Activated CD8-positive, alpha-beta memory T cell treated with anti-CD3 and anti-CD28 coated beads for 24 hours (primary cell): Measurements from ENCODE around the gene DOCK10.

Experiments used
- DNase-seq: peaks from one replicate; pipeline ENCODE4 v3.0.0-alpha.2; 2020

The DOCK10 gene

DNA sequence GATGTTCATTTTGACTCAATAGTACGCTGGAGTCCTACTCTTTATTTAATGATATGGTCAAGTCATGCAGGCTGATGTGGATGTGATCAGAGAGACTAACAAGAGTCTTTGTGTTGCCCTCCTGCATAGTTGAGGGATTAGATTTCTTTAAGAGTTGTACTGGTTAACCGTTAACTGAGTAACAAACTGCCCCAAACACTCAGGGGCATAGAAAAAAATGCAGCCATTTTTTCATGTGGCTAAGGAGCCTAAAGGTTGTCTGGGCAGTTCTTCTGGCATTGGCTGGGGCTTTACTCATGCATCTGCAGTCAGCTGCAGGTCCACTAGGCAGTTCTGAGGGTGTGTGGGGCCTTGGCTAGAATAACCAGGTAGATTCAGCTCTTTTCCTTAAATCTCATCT, 32.5 kb downstream of the DOCK10 start:
- DNase-seq, result no peak

DNA sequence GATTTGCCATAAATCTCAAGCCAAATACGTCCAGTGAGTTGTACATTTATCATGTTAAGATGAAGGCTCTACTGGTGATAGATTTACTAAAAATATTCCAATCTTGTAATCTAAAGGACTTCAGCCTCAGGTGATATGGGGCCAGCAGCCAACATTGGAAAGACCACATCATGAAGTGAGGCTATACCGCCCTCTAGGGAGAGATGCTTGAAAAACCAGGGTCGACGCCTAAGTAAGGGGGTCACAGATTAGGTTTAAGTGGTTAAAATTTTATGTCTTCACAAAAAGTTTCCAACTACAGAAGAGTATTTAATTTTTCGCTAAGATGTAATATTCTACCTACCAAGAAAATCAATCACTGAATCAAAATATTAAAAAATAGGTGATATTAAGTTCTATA, 33.3 kb downstream of the DOCK10 start:
- no peak for DNase-seq

DNA sequence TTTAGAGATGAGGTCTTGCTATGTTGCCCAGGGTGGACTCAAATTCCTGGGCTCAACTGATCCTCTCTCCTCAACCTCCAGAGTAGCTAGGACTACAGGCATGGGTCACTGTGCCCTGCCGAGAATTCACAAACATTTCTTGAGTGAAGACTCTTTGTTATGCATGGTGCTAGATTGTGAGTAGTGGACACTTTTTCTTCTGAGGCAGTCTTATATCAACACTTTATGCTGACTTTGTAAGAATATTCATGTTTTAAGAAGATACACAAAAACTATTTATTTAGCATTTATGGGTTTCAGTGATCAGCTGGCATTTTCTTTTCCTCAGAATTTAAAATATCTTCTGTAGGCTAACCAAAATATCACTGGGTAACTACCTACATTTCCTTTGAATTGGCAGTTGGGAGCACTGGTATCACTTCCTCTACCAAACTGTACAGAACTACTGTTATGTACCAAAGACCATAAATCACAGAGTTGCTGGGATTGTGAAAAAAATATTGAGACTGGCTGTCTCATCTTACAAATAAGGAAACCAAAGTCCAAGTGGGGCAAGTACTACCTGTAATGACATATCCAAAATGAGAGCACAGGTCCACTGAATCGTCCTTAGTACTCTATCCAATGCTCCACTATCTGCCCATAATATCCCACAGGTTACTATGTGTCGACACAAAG, 34.0 kb downstream of the DOCK10 start:
- no peak for DNase-seq

DNA sequence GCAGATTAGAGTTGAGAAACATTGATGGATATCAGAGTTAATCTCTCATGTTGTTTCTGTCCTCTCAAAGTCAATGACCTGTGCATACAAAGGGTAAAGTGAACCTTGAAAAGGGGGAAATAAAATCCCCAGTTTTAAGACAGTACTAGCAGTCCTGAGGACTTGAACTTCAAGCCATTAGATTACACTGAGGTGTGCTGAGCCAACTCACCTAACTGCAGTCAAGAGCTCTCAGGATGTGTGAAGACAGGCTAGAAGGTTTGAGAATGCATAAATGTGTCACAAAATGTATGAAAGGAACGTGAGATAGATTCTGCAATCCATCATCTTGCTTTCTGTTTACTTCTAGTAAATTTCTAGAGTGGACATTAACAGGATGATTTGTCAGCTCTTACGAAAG, 35.5 kb downstream of the DOCK10 start:
- DNase-seq, result no peak

DNA sequence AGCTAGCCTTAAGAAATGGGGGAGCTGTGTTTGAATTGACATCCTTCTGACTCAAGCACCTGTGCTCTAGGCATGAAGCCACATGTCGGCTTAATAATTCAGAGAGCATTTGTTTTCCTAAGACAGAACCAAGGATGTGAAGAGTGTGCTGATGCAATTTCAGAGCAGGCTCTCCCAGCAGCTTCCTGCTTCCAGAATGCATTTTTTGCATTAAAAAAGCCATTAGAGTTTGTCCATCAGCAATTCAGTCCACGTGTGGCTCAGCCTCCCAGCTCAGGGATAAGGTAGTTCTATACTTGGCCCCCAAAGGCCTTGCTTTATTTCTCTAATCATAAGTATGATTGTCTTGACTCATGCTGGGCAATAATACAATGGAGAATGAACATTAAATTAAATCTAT, 37.7 kb downstream of the DOCK10 start:
- DNase-seq, result no peak

DNA sequence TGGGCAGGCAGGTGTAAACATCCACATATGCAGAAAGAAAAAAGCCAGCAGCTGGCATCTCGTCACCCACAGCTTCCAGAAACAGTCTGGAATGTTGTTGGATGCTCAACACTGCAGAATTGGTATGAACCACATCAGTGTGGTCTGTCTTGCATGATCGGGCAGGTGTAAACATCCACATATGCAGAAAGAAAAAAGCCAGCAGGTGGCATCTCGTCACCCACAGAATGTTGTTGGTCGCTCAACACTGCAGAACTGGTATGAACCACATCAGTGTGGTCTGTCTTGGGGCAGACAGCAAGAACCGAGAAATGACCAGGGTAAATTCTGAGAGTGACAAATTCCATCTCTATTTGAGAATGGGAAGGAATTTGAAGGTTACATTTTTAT, 39.6 kb downstream of the DOCK10 start:
- DNase-seq, result no peak

DNA sequence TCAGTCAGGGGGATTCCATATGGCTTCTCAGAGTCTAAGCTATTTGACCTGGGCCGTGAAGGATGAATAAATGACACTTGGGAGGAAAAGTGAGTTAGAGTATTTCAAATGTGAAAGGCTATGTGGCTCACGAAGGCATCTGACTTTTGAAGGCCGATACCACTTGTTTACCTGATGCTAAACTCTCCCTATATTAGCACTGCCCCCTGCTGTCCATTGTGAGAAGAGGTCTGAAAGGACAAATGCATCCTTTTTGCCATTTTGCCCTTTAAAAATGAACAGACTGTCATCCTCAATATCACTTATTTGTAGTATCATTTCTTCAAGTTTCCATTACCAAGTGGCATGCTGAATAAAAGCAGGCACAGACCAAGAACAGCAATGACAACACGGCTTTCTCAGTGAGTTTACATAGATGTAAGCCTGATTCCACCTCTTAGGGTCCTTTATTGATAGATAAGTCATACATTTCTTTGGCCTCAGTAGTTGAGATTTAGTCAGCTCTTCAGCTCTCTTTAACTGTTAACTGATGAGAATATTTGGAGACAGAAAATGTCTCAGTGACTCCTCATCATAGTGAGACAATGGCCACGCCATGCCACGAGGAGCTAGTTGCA, 40.1 kb downstream of the DOCK10 start:
- DNase-seq, result peak; percentile 71

DNA sequence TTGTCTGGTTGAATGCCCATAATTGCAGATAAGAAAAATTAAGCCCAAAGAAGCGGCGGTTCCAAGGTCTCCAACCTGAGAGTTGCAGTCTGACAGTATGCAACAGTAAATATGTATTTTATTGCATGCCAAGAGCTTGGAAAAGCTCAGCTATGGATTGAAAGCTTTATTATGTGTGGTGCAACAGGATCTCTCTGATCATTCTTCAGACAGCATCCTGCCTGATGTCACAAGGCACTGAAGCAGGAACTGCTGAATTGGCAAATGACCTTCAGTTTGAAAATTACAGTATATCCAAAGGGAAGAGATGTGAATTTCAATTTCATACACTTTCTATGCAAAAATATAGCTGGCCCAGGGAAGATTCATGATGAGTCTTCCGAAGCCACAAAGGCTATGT, 42.5 kb downstream of the DOCK10 start:
- DNase-seq, result no peak

DNA sequence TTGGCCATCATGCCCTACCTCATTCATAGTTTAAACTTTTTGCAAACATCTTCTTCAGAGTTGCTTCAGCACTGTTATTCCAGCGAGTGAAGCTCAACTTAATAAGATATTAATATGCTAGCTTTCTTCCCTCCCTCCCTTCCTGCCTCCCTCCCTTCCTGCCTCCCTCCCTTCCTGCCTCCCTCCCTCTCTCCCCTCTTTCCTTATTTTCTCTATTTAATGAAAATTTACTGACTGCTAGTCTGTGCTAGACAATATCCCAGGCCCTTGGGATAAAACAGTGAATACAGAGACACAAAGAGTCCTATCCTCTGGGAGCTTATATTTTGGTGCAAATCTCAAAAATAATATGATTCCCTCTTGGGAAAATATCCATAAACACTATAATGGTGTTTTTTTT, 42.9 kb downstream of the DOCK10 start:
- no peak for DNase-seq

DNA sequence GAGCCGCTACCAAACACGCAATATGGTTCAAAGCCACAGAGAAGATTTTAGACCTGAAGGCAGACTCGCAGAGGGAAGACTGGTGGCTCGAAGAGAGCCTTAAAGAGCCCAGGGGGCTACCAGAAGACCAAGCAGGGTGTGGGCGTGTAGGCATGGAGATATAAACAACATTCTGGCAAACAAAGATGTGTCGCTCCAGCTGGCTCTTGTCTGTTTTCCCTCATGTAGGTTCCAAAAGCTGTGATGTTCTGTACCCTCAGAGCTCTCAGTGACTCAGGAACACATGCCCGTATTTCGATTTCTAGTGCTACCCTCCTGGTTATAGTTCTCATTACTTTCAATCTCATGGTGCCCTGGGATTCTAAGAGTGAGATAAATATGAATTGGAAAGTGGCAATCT, 44.5 kb downstream of the DOCK10 start:
- DNase-seq, result no peak

DNA sequence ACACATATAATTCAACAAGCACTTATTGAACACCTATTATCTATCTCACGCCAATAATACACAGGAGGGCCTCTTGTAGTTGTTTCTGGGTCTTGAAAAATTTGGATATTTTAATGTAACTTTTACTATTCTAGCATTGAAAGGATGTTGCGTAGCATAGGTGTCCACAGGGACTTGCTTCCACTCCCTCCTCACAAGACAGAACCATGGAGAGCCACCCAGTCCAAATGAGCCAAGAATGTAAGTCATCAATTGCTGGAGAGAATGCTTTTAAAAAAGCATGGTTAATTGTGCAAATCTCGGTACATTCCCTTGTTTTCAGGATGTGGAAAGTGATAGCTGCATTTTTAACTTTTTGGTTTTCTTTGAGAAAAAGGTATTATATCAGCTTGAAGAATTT, 46.8 kb downstream of the DOCK10 start:
- DNase-seq, result no peak

DNA sequence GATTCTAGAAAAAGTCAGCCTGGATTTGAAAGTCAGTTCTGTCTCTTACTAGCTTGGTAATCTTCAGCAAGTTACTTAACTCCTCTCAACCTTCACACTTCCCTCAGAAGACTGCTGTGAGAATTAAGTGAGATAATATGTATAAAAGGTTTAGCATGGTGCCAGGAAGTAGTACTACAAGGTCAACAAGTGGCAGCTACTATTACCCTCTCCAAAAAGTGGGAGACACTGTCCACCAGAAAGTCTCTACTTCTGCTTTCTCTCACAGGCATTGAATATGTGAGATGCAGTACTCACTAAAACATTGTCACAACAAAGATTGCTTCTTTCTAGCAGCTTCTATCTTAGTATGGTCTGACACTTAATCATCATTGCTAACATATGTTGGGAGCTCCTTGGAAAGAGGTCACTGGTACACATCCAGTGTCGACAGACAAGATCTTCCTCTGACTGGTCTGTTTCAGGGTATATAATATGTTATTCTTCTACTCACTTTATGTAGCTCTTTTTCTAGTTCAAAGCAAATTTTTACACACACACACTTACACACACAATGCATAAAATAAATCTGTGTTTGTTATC, 47.9 kb downstream of the DOCK10 start:
- no peak for DNase-seq

DNA sequence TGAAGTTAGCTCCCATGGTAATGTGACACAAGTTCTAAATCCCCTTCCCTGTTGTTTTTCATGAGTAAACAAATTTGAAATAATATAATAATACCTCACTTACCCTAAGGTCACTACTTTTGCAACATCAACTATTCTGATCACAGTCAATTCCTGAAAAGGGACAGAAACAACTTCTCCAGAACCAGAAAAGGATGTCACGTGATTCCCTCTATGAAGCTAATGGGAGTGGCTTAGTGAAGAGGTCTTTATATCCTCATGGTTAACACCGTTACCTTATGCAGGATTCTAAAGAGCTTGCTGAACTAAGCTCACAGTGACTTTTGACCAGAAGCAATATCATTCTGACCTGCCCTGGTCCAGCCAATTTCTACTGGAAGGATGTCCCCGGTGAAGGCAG, 51.6 kb downstream of the DOCK10 start:
- DNase-seq, result no peak

DNA sequence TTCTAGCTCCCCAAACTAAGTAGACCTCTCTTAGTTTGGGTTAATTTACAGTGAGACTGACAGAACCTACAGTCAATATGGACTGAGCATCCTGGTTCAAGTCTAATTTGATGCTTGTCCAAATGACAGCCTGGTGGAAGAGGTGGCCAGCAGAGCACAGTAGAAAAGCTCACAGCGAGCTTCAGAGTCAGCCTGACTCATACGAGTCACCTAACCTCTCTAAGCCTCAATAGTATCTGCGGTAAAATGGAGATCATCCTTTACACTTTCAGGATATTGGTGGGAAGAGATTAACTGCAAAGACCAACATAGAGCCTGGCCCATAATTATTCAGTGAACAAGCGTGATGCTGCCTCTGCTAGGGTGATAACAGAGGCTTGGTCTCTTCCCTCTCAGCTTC, 54.5 kb downstream of the DOCK10 start:
- no peak for DNase-seq

DNA sequence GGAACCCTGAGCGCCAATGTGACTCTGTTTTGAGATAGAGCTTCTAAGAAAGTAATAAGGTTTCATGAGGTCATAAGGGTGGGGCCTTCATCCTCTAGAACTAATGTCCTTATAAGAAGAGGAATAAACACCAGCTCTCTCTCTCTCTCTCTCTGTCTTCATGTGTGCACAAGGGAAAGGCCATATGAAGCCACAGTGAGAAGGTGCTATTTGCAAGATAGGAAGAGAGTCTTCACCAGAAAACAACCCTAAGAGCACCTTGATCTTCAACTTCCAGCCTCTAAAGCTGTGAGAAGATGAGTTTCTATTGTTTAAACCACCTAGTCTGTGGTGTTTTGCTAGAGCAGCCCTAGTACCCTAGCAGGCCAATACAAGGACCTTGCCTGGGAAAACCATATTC, 55.8 kb downstream of the DOCK10 start:
- no peak for DNase-seq

DNA sequence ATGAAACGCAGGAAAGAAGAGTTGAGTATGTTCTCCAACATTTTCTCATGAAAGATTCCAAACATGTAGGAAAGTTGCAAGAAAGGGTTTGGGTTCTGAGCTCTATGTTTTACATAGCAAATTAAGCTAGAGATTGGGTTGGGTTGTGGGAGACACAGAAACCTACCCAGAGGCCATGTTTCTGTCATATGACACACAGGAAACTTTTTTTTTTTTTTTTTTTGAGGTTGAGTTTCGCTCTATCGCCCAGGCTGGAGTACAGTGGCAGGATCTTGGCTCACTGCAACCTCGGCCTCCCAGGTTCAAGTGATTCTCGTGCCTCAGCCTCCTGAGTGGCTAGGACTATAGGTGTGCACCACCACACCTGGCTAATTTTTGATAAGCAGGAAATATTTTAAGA, 57.6 kb downstream of the DOCK10 start:
- no peak for DNase-seq

DNA sequence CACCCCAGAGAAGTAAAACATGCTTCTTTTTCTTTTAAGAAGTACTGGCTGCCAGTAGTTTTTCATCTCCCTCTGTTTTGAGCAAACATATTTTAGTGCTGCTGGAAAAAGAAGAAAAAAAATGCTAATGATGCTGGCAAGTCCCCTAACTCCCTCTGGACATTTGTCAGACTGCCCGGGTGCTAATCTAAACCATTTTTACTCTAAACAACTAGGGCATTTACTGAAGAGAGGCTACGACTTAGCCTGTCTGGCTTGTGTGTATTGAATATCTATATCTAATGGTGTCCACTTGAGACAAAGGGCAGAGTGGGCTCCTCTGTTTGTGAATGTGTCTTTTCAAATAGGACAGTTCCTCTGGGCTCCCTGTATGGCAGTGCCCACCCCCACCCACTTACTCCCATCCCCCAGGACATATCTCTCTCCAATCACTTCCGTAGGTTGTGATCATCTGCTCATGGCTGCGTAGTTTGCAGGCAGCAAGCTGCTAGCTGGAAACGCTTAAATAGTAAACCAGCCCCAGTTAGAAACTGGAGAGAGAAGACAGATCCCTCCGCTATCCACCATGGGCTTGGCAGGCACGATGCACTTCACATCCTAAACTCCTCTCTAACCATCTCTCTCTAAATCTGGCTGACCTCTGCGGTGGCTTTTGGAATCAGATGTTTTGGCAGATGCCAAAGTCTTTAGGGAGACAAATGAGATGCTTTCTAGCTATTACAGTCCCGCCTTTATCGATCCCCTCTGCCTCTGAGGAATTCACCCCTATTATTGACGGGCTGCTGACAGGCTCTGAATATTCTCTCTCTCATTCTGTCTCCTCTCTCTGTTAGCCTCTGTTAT, 58.3 kb downstream of the DOCK10 start:
- DNase-seq, result no peak

DNA sequence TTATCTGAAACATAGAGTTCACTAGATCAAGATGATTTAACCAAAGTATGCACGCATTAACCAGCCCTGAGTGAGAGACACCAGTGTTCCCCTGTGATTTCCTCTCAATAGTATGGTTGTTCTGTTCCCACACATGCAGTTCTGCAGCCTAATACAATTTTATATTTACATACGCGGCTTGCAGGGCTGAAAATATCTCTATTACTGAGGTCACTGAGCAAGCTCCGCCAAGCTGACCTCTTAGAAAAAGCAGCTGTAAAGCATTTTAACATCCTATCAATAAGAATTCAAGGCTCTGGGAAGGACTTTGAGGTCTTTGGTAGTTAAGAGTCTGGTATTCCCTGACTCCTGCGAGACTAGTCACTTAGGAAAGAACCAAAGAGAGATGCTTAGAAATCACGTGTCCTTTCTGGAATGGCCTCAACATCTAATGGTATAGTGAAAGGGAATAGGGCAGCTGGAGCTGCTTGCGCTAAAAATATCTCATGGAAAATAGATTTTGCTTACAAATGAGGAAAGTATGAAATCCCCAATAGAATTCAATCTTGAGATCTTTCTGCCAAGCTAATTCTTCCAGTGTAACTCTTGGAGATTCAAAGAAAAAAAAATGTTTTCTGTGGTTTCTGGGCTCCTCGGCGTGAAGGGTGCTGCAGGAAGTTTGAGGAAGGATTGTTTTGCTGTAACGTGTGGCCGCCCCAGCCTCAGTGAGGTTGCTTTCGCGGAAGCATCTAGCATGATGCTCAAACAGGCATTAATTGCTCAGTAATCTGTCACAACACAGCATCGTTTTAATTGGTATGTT, 59.2 kb downstream of the DOCK10 start:
- no peak for DNase-seq

DNA sequence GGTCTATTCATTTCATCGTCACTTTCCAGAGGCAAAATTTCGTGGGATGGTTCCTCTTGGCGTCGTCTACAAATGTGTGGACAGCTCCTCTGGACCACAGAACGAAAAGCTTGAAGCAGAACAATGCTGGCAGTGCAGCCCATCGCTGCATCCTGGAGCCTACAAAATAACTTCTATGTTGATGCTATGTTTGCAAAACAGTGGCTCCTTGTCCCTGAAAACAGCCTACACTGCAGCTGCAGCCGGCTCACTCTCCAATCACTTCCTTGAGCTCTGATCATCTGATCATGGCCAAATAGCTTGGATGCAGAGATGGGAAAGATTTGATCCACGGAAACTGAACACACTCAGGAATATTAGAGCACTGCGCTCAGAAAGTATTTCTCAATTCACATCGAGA, 60.0 kb downstream of the DOCK10 start:
- DNase-seq, result no peak

DNA sequence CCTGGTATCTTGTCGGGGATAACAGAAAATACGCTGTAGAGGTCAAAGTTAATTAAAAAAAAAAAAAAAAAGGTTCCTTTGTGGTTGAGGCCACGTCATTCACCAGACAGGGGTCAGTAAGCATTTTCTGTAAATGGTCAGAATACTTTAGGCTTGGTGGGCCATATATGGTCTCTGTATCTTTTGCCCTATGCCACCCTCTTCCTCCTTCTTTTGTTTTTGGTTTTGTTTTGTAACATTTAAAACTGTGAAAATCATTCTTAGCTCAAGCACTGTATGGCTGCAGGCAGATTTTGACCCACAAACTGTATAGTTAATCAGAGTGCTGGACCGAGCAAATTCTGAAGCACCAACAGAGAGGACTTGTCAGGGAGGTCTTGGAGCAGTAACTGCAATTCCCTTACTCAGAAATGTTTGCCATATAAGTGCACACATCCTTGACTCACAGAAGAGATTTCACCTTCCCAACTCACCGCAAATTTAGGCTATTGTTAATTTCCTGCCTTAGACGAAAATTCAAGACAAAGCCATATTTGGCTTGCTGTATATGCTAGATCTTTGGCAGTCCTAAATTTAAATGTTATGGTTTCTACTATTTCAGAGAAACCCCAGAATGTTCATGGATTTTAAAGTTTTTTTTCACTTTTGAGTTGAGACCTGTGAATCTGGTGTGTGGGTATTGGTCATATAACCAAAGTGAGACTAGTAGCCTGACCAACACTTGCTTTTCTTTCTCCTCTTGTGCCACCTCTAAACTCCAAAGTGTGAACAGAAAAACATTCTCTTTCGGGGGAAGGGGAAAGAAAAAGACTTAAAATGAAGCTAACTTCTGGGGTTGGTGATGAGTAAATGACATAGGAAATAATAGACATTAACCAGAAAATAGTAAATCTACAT, 65.4 kb downstream of the DOCK10 start:
- DNase-seq, result no peak

DNA sequence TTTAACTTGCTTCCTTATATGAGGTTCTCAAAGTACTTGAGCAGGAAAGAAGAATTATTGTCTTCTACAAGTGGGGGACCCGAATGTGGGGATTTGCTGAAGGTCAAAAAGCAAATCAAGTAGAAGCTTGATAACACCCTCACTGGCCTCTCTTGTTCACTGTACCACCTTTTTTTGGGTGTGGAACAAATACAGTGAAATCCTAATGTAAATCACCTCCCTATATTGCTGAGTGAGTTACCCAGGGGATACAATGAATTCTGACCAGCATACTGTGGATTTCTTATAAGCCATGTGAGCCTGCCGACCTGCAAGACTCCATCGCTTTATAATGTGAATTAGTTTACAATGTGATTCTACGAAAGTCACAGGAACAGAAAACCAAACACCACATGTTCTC, 66.5 kb downstream of the DOCK10 start:
- no peak for DNase-seq
